GM18526 (cell line): ENCODE data around the gene FAM234A.

Source experiments
- POLR2A ChIP-seq: IDR thresholded peaks from 3 replicates; pipeline ENCODE4 v1.6.1; 2011; ENCODE audit not compliant: insufficient read length; ENCODE audit errors: extremely low read depth

The FAM234A gene

DNA sequence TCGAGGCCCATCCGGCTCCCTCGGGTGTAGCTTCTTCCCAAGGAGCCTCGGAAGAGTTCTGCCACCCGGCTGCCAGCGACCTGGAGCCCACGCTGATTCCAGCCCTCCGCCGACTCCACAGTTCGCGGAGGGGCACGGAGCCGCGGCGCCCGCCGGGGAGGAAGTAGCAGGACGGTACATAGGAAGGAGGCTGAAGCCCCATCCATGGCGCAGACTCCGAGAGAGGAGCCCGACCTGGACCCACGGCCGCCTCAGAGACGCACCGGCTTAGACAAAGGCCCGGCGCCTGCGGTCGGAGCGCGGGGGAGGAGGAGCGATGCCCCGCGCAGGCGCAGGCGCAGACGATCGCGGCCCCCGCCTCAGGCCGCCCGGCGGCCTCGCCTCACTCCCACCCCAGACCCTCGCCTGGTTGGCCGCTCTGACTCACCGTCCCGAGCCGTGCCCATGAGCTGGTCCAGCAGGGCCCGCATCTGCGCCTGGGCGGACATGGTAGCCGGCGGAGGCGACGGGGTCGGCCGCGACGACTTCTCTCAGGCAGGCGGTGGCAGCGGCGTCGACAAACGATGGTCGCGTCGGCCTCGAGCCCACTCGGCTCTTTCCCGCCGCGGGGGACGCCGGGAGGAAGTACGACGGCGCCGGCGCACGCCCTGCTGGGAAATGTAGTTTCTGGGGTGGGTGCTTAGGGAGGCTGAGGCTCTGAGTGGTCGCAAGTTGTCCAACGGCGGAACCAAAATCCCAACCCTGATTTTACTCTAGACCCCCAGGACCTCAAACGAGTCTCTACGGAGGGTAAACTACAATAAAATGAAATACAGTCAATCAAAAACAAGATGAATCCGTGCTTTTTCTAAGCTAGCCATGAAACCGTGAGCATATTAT, 5.5 kb upstream of the FAM234A start, which contains the start of gene LUC7L:
LUC7L (minus strand) TSS at position 598 of the 879 bp plus-strand sequence; CDS start at position 488, 110 bp downstream.
- TF ChIP-seq POLR2A = peak; percentile 99

- no peak for TF ChIP-seq POLR2A
Observed at GRCh38 chr16:229731-230281, 4.8 kb upstream of the FAM234A start.

DNA sequence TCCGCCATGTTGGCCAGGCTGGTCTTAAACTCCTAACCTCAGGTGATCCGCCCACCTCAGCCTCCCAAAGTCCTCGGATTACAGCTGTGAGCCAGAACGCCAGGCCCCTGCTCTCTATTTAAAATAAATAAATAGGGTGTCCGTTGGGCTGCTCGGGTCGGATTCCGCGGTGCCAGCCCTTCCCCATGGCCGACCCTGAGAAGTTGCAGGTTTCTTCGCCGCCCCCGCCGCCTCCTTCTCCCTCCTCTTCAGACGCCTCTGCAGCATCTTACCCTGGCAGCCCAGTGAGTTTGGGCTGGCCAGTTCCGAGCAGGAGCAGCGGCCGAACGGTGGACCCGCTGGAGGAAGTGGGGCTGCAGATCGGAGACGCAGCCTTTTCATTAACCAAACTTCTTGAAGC, 3.7 kb upstream of the FAM234A start:
- no peak for TF ChIP-seq POLR2A

DNA sequence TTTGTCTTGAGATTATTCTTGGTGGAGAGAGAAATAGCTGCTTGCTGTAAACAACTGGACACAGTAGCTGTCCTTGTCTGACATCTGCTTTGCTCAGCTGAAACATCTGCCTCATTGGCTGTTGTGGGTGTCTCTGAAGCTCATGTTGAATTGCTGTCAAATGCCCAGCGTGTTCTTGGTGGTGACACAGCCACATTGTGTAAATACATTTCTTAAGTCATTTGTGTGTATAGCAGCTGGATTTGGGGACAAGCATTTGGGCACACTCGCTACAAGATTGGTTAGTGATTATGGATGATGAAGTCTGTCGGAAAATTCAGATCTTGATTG, 5.3 kb downstream of the FAM234A start:
- TF ChIP-seq POLR2A = no peak

- TF ChIP-seq POLR2A = no peak
Observed at GRCh38 chr16:240559-240958, 5.9 kb downstream of the FAM234A start.

- no peak for TF ChIP-seq POLR2A
Observed at GRCh38 chr16:242281-242680, 7.7 kb downstream of the FAM234A start.

DNA sequence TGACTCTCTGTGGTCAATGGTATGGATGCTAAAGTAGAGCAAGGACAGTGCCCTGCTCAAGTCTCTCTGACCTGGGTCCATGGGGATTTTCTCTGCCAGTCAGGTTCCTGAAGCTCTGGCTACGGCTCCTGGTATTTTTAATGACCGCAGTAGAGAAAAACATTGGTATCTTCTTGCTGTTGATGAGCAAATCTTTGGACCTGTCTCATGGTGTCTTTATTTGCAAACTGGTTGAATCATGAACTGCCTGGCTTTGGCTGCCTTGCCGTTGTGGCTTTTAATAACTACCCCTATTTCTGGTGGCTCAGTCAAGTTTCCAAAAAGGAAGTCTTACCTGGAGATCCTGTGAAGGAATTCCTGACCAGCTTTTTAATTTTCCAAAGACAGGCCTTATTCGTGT, 8.7 kb downstream of the FAM234A start:
- TF ChIP-seq POLR2A = no peak

GRCh38 chr16:245105-245504, 10.5 kb downstream of the FAM234A start:
- no peak for TF ChIP-seq POLR2A

- no peak for TF ChIP-seq POLR2A
Observed at GRCh38 chr16:247027-247426, 12.4 kb downstream of the FAM234A start.

- no peak for TF ChIP-seq POLR2A
Observed at GRCh38 chr16:249431-249830, 14.8 kb downstream of the FAM234A start.

GRCh38 chr16:252366-253337, 18.0 kb downstream of the FAM234A start:
- no peak for TF ChIP-seq POLR2A

DNA sequence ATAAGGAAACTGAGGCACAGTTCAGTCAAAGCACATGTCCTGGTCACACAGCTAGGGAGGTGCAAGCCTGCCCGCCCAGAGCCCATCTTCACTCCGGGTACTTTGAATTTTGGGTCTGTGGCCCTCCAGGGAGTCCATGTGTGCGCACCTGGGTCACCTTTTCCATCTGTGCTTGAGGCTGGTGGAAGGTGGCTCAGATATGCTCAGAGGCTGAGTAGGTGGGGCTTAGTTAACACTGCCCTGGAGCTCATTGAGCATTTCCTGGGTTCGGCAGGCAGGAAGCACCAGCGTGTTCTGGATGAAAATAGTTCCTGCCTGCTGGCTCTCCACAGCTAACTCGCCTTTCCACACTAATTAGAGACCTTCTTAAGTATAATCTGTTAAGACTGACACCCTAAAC, 19.2 kb downstream of the FAM234A start:
- TF ChIP-seq POLR2A = no peak

DNA sequence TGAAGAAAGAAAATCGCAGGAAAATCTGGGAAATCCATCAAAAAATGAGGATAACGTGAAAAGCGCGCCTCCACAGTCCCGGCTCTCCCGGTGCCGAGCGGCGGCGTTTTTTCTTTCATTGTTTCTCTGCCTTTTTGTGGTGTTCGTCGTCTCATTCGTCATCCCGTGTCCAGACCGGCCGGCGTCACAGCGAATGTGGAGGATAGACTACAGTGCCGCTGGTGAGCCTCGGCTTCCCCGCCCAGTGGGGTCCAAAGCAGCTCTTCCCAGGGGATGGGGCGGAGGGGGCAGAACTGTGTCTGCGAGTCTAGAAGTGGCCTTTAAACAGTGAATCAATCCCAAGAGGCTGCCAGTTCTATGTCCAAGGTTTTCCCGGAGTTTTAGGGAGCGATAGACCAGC, 19.8 kb downstream of the FAM234A start:
- no peak for TF ChIP-seq POLR2A

- no peak for TF ChIP-seq POLR2A
Observed at GRCh38 chr16:255183-255582, 20.6 kb downstream of the FAM234A start.

DNA sequence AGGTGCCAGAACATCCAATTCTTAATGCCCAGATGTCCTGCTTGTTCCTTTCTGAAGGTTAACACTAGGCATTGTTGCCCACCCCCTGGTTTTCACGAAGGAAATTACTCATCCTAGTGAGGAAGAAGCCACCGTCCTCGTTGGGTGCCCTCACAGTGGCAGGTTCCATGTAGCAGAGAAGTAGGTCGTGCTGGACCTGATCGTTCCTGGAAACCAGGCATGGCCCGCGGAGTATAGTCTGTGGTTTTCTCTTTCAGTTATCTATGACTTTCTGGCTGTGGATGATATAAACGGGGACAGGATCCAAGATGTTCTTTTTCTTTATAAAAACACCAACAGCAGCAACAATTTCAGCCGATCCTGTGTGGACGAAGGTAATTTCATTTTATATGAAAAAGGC, 24.6 kb downstream of the FAM234A start:
- no peak for TF ChIP-seq POLR2A
